Epithelial cell of prostate (primary cell): ENCODE measurements around the gene ITGA8.
"Not testable (repeated sequence)": the region's sequence is repeated elsewhere in the genome, so short reads cannot be mapped to it uniquely, and the experiment has no call there.

Experiments used
- DNase-seq: peaks from one replicate; pipeline ENCODE4 v3.0.0-alpha.2; 2011; ENCODE audit warnings: low read depth, low spot score
- H3K27ac ChIP-seq: fragments of 450-650 bp; 2 replicates; pipeline ENCODE4 v1.5.1; 2017; ENCODE audit warnings: mild to moderate bottlenecking

Gene ITGA8

GRCh38 chr10:15476337-15476736 lies 243.4 kb downstream of the ITGA8 start:
- DNase-seq: no peak
- H3K27ac ChIP-seq: no peak overlapping the region

- not testable (repeated sequence) for H3K27ac ChIP-seq, DNase-seq
Measured at GRCh38 chr10:15475439-15475838, 244.3 kb downstream of the ITGA8 start.

DNA sequence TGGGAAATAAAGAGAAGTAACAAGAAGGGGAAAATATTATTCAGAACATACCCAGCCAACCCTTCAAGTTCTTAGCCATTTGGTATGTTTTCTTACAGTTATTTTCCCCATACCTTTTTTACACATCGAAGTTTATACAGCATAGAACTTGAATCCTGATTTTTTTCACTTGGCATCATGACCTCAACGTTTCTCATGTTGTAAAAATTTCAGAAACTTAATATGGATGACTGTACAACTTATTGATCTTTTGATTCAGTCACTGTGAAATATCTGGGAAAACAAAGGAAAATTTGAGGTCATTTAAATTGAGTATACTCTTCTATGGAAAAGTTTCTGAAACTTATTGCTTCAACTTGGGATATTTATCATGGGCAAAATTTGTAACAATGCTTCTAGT lies 245.1 kb downstream of the ITGA8 start:
- no peak for DNase-seq
- H3K27ac ChIP-seq: no peak overlapping the region

DNA sequence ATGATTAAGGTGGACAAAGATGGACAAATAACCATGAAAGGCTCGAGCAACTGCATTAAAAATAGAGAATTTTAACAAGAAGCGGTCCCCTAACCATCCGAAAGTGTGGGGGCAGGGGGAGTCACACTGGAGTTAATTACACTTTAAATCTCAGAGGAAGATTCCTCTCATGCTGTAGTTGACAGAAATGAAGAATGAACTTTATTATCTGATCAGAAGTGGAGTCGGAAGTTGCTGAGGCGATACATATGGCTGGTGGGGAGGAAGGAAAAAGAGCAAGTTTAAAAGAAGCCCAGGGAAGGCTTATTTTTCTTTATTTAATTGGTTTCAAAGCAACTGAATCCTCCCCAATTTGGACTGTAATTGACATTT lies 246.3 kb downstream of the ITGA8 start:
- no peak for DNase-seq

GRCh38 chr10:15472431-15473395 lies 247.0 kb downstream of the ITGA8 start:
- DNase-seq: no peak
- no peak overlapping the region for H3K27ac ChIP-seq

More for the DNA sequence above, 246.3 kb downstream of the ITGA8 start:
- no peak overlapping the region for H3K27ac ChIP-seq

- DNase-seq: no peak
- no peak overlapping the region for H3K27ac ChIP-seq
Measured at GRCh38 chr10:15472008-15472407, 247.7 kb downstream of the ITGA8 start.

DNA sequence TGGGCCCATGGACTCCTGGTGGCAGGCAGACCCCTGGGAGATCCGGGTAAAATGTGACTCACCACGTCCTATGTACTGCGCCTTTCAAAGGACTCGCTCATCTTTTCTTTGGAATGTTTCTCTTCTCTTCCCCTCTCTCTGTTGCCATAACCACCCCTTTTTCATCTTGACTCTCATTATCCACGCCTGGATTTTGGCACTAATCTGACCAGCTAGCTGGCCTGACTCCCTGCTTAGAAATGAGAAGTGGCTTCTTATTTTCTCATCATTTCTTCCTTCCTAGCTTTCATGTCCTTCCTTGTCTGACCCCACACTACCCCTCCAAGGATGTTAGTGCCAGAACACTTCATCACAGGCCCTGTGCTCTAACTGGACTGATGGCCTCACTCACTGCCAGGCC lies 250.6 kb downstream of the ITGA8 start:
- DNase-seq: no peak

DNA sequence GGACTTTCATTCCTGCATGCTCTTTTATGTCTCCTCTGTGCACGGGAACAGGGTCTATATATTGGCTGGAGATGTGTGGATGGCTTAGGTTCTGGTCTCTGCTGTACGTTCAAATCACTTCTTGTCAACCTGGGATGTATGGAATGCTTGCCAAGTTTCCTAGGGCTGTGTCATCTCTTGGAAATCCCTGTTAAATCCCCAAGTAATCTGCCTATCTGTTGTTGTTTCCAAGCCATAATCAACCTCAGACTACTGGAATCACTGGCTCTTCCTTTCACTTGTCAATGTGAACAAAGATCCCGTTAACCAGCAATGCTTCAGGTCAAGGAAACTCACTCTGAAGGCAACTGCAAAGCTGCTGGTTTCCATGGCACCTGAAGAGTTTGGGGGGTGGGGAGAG lies 255.3 kb downstream of the ITGA8 start:
- no peak overlapping the region for H3K27ac ChIP-seq
- no peak for DNase-seq

More for the DNA sequence above, 250.6 kb downstream of the ITGA8 start:
- no peak overlapping the region for H3K27ac ChIP-seq
